ENCODE measurements around the gene RAB11FIP3.

GRCh38 chr16:540645-541340, 115.3 kb downstream of the RAB11FIP3 start:
- TF ChIP-seq, protein P1, sequence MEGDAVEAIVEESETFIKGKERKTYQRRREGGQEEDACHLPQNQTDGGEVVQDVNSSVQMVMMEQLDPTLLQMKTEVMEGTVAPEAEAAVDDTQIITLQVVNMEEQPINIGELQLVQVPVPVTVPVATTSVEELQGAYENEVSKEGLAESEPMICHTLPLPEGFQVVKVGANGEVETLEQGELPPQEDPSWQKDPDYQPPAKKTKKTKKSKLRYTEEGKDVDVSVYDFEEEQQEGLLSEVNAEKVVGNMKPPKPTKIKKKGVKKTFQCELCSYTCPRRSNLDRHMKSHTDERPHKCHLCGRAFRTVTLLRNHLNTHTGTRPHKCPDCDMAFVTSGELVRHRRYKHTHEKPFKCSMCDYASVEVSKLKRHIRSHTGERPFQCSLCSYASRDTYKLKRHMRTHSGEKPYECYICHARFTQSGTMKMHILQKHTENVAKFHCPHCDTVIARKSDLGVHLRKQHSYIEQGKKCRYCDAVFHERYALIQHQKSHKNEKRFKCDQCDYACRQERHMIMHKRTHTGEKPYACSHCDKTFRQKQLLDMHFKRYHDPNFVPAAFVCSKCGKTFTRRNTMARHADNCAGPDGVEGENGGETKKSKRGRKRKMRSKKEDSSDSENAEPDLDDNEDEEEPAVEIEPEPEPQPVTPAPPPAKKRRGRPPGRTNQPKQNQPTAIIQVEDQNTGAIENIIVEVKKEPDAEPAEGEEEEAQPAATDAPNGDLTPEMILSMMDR (conservative IDR thresholded peaks at IDR 0.05): no peak
- TF ChIP-seq EZH2 (IDR thresholded peaks at IDR 0.05; ENCODE audit: low read depth): no peak

Data from PC-9 (cell line).